NCI-H1105 treated with DMSO at 0.1 percent for 48 hours (cell line): Measurements from ENCODE around the gene NSMCE4A.
"Not testable (repeated sequence)": the region's sequence is repeated elsewhere in the genome, so short reads cannot be mapped to it uniquely, and the experiment has no call there.

Source experiments
- DNase-seq: peaks from one replicate; lab custom pipeline; 2025; lab: John Stamatoyannopoulos, UW

The NSMCE4A gene, protein sequence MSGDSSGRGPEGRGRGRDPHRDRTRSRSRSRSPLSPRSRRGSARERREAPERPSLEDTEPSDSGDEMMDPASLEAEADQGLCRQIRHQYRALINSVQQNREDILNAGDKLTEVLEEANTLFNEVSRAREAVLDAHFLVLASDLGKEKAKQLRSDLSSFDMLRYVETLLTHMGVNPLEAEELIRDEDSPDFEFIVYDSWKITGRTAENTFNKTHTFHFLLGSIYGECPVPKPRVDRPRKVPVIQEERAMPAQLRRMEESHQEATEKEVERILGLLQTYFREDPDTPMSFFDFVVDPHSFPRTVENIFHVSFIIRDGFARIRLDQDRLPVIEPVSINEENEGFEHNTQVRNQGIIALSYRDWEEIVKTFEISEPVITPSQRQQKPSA

DNA sequence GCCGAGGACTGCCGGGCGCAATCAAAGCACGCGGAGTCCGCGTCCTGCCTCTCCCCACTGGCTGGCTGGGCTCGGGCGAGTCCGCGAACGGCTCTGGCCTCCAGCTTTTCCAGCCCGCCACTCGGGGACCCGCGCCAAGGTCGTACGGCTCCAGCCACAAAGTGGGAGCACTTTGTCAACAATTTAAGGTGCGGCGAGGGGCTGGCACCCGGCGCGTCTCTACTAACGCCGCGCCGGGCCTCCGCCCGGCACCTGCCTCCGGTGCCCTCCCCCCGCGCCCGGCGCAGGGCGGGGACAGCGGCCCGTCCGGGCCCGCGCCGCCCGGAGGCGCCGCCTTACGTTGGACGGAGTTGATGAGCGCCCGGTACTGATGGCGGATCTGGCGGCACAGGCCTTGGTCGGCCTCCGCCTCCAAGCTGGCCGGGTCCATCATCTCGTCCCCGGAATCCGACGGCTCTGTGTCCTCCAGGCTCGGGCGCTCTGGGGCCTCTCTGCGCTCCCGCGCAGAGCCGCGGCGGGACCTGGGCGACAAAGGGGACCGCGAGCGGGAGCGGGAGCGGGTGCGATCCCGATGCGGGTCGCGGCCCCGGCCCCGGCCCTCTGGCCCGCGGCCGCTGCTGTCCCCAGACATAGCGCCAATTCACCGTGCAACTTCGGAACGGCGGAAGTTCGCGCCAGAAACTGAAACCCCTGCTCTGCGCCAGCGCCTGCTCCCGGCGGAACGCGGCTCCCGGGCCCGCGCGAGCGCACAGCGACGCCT lies at the start of gene NSMCE4A:
Gene NSMCE4A, minus strand, starts transcription at position 683 of the 760 bp plus-strand sequence. Its CDS starts 52 bp downstream, at position 631.
- peak; percentile 38 for DNase-seq

DNA sequence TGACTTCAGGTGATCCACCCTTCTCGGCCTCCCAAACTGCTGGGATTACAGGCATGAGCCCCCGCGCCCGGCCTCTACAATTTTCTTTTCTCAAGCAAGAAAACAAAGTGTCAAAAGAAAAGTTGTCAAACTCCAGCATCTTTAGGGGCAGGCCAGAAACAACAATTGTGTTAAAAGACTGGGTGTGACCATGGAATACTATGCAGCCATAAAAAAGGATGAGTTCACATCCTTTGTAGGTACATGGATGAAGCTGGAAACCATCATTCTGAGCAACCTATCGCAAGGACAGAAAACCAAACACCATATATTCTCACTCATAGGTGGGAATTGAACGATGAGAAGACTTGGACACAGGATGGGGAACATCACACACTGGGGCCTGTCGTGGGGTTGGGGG lies 48.2 kb upstream of the NSMCE4A start:
- DNase-seq = not testable (repeated sequence)

DNA sequence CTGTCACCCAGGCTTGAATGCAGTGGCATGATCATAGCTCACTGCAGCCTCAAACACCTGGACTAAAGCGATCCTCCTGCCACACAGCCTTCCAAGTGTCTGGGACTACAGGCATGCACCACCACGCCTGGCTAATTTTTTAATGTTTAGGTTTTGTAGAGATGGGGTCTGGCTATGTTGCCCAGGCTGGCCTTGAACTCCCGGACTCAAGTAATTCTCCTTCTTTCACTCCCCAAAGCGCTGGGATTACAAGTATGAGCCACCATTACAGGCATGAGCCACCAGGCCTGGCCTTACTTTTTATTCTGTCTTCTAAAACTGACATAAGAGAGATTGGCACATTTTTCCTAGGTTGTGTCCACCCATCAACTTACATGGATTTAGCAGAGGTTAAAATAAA lies 47.3 kb upstream of the NSMCE4A start:
- DNase-seq = no peak

DNA sequence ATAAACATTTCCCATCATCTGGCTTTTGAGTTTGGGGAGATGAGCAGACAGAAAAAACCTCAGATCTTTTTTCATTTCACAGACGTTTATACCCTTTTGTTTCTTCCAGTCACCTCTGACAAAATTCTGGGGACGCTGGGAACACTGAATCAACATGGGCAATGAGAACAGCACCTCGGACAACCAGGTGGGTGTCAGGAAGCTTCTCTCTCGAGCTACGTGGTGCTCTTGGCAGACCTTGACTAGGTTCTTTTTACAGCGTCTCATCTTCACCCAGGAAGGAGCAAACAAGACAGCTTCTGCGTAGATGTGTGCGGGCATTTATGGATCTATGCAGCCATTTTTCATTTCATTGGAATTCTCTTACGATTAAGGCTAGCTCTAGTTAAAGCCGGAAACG lies 46.8 kb upstream of the NSMCE4A start:
- DNase-seq = no peak

DNA sequence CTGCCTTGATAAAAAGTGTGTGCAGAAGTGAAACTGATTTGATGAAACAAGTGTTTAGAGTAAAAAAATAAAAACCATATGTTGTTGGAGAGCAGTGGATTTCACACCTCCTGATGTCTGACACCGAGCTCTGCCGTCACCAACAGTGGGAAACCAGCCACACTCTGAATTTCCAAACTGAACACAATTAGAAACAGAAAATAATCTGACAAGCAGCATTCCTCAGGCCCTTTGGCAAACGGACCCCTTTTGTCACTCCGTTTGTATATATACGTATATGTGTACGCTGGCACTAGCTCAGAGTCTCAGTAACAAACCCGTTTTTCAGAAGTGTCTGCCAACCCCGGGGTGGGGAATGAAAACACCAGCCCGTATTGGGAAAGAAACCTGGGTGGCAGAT lies 46.4 kb upstream of the NSMCE4A start:
- no peak for DNase-seq

DNA sequence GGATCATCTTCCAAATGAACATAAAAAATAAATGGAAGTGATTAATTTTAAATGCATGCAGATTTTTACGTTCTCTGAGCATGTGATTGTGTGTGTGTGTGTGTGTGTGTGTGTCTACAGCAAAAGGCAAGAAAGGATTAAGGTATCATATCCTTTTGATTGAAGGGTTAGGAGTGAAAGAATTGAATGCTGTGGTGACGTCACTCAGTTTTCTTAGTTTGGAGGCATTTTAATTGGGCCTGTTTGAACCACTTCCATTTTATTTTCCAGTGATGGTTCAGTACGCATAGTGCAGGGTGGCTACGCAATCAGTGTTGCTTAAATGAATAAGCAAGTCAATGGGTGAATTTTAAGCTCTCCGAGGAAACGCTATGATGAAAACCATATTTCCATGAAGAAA lies 45.2 kb upstream of the NSMCE4A start:
- no peak for DNase-seq

DNA sequence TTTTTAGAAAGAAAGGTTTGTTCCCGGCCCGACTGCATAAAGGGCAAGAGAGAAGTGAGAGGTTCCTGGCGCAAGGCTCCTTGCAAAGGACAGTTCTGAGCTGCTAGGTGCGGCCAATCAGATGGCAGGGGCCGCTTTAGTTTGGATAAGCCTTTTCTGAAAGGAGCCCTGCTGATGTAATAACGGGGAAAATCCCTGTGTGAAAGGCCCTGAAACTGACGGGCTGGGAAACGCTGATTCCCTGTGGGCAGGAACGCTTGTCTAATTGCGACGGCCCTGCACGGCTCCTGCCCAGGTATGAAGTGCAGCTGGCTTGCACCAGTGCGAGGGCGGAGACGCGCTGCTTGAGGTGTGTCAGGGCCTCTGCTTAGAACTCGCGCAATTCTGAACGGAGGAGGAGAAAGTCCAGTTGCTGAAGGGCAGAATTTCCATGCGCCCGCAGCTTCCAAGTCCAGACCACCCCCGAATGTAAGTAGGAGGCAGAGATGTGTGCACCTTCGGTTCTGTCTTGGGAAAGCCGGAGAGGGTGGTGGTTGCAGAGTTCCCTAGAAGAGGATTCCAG lies 44.5 kb upstream of the NSMCE4A start:
- peak; percentile 43 for DNase-seq

DNA sequence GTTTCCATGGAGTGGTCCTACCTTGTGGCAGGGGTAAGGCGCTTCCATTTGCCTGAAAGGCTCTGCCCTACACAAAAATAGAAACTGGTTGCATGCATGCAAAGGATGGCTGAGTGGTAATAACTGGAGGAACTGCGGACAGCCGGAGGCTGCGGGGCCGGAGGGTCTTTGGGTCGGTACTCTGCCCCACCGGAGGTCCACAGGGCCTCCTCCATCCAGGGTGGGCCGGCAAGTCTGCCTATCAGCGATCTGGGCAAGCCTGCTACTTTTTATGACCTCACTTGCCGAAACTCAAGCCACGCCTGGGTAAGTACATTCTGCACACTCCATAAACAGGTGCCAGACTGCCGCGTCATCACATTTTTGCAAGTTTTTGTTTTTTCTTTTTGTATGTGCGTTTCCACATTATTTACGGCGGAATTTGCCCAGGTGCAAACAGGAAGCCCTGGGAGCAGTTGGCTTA lies 44.0 kb upstream of the NSMCE4A start:
- DNase-seq = peak; percentile 25

DNA sequence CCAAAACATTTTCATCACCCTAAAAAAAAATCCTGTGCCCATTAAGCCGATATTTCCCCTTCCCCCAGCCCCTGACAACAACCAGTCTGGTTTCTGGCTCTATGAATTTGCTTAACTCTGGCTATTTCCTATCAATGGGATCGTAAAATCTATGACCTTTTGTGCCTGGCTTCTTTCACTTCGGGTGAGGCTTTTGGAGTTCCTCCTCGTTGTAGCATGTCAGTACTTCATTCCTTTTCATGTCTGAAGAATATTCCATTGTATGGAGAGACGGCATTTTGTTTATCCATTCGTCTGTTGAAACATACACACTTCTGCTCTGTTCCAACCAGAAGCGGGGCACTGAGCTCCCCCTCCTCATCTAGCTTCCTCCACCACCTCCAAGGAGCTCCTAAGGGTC lies 43.5 kb upstream of the NSMCE4A start:
- no peak for DNase-seq

DNA sequence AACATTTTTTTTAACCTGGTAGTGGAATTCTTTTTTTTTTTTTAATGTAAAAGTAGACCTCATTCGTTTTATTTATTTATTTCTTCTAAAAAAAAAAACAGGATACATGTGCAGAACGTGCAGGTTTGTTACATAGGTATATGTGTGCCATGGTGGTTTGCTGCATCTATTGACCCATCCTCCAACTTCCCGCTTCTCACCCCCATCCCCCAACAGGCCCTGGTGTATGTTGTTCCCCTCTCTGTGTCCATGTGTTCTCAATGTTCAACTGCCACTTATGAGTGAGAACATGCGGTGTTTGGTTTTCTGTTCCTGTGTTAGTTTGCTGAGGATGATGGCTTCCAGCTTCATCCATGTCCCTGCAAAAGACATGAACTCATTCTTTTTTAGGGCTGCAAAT lies 42.9 kb upstream of the NSMCE4A start:
- not testable (repeated sequence) for DNase-seq

DNA sequence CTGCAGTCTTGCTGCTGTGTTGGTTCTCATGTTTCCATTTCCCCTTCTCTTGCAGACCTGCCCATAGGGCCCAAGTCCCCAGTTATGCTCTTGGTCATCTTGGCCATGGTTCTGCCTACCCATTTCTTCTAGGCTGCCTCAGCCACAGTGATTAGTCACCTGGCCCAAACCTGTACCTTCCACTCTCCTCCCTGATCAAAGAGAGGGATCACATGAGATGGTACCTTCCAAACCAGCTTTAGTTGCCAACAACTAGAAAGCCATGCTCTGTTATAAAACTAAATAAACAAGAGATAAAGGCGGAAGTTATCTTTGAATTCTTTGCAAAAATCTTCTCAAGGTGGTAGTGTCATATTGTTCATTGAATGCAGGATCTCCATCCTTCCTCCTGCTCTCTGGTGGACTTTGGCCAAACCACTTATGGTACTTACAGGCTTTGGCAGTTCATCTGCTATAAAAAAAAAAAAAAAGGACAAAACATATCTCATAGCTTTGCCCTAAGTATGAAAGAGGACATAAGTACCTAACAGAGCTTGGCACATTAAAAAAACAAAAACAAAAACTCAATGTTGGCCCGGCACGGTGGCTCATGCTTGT lies 39.7 kb upstream of the NSMCE4A start:
- DNase-seq = no peak

DNA sequence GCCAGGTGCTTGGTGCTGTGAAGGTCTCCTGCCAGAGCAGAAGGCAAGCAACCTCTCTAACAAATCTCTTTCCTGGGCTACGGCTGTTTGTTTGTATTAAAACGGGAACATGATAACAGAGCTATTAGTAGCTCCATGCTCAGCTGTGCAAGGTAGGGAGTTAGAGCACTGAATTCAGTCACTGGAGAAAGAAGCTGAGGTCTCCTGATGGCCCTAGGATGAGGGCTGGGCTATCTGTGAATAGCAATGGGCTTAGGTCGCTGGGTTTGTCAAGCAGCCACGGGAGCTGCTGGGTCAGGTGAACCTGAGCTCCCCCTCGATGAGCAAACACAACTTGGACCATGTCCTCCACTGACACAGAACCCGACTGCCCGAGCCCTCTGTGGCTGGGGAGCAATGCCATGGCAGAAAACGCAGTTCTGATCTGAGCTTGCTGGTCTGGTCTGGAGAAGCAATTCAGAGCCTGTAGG lies 38.3 kb upstream of the NSMCE4A start:
- DNase-seq = no peak

DNA sequence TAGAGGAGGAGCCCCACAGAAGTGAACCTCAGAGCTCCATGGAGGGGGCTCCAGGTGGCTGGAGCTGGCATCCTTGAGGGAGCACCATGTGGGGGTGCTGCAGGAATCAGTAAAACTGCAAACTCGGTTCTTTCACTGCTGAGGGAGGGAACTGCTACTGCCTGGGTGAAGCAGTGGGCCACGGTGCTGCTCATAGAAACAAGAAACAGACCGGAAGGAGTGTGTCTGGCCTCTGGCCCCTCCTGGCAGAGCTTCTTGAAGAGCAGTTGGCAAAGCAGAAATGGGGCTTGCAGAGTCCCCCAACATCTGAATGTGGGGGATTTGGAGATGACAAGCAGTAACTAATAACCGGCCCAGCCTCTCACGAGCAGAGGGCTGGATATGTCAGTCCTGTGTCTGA lies 37.7 kb upstream of the NSMCE4A start:
- no peak for DNase-seq

DNA sequence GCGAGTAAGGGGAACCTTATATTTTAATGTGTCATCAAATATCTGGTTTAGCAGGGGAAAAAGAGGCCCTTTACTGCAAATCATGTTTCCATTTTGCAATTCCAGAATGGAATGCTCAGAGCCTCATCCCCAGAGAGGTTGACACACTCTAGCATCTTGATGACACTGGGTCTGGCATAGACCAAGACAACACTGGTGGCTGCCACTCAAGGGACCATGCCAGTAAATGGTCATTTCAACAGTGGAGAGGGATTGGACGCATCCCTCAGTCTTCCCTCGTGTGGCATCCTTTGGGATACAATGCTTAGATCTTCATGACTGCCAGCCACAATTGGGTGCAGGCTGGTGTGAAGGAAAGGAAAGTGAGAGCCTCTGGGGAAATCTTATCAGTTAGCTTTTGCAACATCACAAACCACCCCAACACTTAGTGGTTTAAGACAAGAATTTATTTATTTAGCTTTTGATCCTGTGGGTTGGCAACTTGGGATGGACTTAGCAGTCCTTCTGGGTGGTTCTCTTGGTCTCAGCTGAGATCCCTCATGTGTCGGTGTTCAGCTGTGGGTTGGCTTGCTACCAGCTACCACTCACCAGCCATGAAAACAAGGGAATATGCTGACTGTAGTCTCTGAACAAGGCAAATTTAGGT lies 35.5 kb upstream of the NSMCE4A start:
- DNase-seq = no peak

DNA sequence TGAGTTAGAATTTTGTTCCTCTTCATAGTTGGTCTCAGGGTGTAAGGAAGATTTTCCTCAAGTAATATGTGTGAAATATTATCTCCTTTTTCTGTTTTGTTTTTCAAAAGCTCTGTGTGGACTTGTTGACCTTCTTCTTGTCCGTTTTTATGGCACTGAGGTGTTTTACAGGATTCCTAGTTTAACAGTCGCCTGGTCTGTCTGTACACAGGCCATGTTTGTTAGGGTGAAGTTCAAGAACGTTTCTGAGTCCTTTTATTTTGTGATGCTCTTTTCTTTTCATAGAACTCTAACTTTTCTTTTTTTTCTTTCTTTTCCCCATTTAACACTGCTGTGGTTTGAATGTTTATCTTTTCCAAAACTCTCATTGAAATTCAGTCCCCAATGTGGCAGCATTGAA lies 32.4 kb upstream of the NSMCE4A start:
- no peak for DNase-seq

DNA sequence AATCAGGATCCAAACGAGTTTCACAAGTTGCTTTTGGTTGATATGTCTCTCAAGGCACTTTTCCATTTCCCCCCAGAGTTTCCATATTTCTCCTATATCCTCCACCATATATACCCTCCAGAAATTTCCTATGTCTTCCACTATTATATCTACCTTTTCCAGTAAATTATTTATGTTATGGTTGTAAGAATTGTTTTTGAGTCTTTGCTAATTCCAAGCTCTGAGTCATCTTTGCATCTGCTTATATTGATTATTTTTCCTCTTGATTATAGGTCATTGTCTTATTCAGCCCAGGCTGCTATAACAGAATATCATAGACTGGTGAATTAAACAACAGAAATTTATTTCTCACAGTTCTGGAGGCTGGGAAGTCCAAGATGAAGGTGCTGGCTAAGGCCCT lies 26.7 kb upstream of the NSMCE4A start:
- no peak for DNase-seq

DNA sequence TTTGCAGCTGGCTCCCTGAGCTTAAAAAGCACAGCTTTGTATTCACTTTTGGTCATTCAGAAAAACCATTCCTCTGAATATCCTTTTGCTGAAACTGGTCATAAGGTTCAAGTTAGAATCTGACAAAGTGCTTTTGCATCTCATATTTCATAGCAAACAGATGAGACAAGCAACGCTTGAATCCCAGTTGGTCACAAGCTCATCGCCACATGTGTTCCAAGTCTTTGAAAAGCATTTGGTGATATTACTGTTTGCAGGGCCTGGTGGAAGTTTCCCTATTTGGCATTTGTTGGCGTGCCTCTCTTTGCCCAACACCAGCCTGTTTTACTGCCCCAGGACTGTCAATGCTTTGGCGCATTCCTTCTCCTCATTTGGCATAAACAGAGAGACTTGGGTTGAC lies 24.3 kb upstream of the NSMCE4A start:
- DNase-seq = no peak

DNA sequence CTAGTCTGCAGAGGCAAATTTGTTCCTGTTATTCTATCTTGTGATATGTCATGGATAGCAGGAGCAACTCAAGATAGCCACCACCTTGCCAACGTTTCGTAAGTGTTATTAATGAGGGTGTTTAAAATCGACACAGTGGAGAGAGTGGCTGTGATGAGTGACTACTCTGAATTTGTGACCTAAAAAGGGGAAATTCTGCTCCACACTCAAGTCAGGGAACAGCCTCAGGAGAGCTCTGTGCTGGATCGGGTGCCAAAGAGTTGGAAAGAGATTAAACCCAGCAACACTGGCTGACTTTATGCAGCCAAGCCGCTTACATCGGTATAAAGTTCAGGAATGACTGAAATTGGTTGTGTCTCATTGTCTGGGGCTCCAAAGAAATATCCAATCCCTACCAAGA lies 23.4 kb upstream of the NSMCE4A start:
- no peak for DNase-seq

DNA sequence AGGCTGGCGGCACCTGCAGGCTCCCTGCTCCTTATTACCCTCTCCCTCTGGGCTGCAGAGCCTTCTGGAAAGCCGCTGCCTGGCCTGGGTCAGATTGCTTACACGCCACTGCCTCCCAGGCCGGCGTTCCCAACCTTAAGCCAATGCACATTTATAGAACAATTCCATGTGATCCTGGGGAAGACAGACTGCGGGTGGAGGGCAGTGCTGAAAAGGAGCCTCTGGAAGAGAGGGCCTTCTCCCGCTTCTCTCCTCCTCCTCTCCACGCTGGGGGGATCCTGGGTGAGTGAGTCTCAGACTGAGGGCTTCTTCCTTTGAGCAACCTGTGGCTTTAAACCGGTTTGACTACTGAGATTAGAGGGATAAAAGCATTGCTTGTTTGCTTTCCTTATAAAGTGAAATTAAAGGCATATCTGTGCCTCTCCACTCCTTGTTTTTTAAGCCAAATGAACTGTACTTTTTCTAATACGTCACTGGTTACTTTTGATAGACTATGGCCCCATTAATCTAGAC lies 19.5 kb upstream of the NSMCE4A start:
- no peak for DNase-seq

DNA sequence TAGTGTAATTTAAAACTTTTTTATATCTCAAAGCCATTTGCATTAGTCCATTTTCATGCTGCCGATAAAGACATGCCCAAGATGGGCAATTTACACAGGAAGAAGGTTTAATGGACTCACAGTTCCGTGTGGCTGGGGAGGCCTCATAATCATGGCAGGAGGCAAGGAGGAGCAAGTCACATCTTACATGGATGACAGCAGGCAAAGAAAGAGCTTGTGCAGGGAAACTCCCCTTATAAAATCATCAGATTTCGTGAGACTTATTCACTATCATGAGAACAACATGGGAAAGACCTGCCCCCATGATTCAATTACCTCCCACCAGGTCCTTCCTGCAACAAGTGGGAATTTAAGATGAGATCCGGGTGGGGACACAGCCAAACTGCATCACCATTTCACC lies 16.7 kb upstream of the NSMCE4A start:
- DNase-seq = not testable (repeated sequence)

DNA sequence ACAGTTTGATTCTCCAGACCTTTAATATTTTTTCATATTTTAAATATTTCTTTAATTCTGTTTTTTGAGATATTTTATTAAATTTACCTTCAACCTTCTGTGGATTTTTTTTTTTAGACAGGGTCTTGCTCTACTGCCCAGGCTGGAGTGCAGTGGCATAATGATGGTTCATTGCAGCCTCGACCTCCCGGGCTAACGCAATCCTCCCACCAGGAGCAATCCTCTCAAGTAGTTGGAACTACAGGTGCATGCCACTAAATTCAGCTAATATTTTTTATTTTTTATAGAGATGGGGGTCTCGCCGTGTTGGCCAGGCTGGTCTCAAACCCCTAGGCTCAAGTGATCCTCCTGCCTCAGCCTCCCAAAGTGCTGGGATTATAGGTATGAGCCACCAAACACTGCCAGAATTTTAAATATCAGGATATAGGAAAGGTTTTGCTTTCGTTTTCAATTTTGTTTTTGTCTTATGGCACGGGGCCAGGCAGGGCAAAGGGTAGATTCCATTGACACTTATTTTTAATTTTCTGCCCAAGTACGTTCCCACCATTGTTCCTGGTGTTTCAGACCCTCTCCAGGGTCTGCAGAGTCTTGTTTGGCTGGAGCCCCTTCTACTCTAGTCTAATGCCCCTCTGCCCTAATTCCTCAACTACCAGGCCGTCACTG lies 15.1 kb upstream of the NSMCE4A start:
- DNase-seq = no peak
